ENCODE measurements around the gene ACAA2.

ACAA2 gene

GRCh38 chr18:49733896-49734585 is 79.3 kb downstream of the ACAA2 start:
- no peak for DNase-seq

GRCh38 chr18:49733321-49733720 is 80.0 kb downstream of the ACAA2 start:
- no peak for DNase-seq

Data from activated T-cell treated with anti-CD3 and anti-CD28 coated beads for 4 hours (primary cell).